Erythroblast (primary cell): ENCODE results near the gene PTPRN2.

Experiments used
- DNase-seq, 2 experiments: peaks; one replicate each; lab custom pipeline; 2025; lab: John Stamatoyannopoulos, UW
- GATA1 ChIP-seq: IDR thresholded peaks from 2 replicates; pipeline ENCODE4 v1.6.1; 2011; ENCODE audit warnings: low read depth, mild to moderate bottlenecking, control low read depth, low read length, moderate library complexity
- POLR2A ChIP-seq: IDR thresholded peaks from 2 replicates; pipeline ENCODE4 v1.6.1; 2011; ENCODE audit warnings: mild to moderate bottlenecking, low read length

The PTPRN2 gene

GRCh38 chr7:158454631-158455030 is 133.0 kb downstream of the PTPRN2 start:
- no peak for DNase-seq
- TF ChIP-seq POLR2A (no peak), GATA1 (no peak)

- DNase-seq = no peak
- TF ChIP-seq POLR2A (no peak), GATA1 (no peak)
Observed at GRCh38 chr7:158453663-158454062, 134.0 kb downstream of the PTPRN2 start.

DNA sequence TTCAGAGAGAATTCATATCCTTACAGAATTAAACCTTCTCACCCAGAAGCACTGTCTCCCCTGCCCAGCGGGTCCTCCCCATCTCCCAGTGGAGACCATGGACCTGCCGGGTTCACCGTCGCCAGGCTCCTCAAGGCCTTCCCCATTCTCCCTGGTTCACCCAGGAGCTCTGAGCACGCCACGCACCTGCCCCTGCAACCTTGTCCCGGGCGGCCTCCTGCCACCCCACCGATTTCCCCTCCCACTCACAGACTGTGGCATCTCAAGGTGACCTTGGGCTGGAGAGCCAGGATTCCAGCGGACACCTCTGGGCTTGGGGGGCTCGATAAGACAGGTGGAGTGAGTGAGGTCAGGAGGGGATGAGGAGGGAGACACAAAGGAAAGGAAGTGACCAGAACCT is 135.3 kb downstream of the PTPRN2 start:
- TF ChIP-seq GATA1 (no peak), POLR2A (no peak)
- DNase-seq = no peak

DNA sequence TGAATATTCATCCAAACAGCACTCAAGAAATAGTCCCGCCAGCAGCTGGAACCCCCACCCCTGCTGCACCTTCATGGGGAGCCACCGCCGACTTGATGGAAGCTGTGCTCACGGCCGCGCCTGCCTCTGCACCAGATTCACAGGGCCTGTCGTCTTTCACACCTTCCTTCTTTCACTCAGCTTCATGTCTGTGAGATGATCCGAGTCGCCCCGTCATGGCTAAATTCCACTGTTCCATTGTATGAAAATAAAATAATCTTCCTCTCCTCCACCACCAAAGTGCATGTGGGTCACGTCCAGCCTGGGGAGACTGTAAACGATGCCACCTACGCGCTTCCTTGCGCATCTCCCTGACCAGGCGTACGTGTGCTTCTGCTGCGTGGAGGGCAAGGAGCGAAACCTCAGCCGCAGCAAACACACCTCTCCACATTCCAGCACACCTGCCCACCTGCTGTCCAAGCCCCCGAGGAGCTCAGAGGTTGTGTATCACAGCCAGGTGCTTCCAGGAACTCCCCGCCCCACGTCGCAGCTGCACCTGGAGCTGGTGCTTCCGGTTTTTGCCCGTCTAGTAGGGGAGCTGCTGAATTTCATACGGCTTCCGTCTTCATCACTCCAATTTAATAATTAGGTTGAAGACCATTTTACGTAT is 137.0 kb downstream of the PTPRN2 start:
- DNase-seq = no peak
- TF ChIP-seq GATA1 (no peak), POLR2A (no peak)

DNA sequence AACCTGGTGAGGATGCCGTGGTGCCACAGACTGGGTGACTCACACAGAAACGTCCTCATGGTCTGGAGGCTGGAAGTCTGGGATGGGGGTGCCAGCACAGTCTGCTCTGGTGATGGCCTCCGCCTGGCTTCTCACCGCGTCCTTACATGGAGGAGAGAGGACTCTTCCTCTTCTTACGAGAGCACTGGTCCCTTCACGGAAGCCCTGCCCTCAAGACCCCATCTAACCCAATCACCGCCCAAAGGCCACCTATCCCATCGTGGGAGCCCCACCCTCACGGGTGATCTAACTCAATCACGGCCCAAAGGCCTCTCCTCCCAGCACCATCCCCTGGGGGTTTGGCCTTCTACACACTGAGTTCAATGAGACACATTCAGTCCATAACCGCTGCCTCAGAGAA is 137.7 kb downstream of the PTPRN2 start:
- TF ChIP-seq POLR2A (no peak), GATA1 (no peak)
- no peak for DNase-seq

- TF ChIP-seq GATA1 (no peak), POLR2A (no peak)
Observed at GRCh38 chr7:158449266-158449665, 138.4 kb downstream of the PTPRN2 start.

GRCh38 chr7:158448430-158449100 is 139.1 kb downstream of the PTPRN2 start:
- TF ChIP-seq GATA1 = no peak
- no peak for TF ChIP-seq POLR2A
- DNase-seq = no peak

More at GRCh38 chr7:158449266-158449665, 138.4 kb downstream of the PTPRN2 start:
- DNase-seq = no peak

DNA sequence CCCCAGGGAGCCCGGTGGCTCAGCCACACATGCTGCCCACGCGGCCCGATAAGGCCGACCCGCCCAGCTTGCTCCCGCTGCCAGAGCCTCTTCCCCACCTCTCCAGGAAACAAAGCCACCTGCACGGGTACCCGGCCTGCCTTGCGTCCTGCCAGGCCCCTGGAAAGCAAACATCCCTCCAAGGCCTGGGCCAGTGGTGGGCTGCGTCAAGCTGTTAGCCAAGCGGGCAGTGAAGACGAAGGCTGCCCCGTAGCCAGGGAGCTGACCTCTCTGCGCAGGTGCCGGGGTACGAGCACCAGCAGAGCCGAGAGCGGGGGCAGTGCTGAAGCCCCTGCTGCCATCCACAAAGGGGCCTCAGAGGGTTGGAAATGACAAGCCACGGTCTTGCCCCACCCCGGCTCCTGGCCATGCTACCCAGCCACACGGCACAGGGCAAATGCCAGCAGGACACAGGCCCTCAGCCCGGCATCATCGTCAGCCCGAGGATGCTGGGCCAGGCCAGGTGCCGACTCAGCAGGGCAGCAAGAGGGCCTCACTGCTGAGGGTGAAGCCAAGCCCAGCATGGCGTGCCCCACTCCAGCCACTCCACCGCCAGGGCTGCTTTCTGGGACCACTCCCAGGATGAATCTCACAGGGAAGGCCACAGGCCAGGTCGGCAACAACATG is 140.0 kb downstream of the PTPRN2 start:
- TF ChIP-seq POLR2A = no peak
- DNase-seq = no peak

DNA sequence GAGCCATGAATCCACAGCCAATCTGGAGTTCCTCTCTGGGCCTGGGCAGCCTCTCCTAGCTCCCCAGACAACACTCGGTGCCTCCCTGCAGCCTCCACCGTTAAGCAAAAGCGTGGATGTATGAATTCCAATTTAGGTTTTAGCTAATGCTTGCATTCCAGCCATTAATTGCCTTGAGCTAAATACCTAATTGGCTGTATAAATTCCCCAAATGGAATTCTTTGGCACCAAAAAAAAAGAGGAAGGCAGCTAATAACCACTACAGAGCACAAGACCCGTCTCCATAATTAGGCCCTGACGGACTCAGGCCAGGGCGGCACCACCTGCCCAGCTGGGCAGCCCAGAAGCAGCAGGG is 140.5 kb downstream of the PTPRN2 start:
- no peak for DNase-seq
- TF ChIP-seq GATA1 (no peak), POLR2A (no peak)

DNA sequence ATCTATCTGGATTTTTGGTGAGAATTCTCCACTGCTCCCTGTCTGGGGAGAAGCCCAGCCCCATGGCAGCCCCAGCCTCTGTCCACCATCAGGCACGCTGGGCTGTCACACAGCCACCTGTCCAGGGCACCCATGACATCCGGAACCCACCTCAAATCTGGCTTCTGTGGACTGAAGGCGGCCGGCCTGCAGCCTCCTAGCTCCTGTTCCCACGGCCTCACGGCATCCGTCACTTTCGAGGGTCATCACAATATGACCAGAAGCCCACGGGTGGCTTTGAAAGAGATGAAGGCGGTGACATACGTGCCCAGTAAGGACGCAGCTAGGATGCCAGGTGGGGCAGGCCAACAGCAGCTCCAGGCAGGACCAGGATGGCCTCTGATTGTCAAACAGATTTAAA is 140.9 kb downstream of the PTPRN2 start:
- no peak for DNase-seq
- TF ChIP-seq POLR2A = no peak
- no peak for TF ChIP-seq GATA1

- no peak for DNase-seq
- TF ChIP-seq POLR2A (no peak), GATA1 (no peak)
Observed at GRCh38 chr7:158446281-158446680, 141.3 kb downstream of the PTPRN2 start.

DNA sequence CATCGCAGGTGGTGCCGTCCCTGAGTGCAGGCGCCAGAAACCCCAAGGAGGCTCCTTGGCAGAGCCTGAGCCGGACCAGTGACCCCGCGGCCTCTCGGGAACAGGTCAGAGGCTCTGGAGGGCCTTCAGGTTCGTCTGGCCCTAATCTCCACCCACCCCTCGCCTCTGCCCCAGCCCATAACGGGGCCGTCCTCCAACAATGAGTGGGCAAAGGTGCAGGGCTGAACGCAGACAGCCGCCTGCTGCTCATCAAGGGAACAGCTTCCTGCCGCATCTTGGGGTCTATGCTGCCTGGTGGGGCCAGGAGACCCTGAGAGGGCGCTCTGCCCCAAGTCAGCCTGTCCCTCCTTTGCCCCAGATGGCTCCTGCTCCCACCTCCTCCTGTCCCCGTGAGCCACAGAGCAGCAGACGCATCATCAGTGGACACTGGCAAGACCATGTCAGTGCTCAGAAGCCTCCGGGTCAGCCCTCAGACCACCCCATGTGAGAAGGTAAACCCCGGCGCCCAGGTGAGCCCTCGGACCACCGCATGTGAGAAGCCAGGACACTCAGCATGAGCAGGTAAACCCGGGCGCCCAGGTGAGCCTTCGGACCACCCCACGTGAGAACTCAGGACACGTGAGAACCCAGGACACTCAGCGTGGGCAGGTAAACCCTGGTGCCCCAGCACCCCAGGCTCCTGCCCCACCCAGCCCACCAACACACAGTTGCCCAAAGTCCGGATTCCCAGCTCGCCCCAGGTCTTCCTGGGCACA is 142.0 kb downstream of the PTPRN2 start:
- no peak for TF ChIP-seq GATA1
- TF ChIP-seq POLR2A = no peak
- DNase-seq = no peak

- DNase-seq = no peak
- TF ChIP-seq GATA1 (no peak), POLR2A (no peak)
Observed at GRCh38 chr7:158444501-158445420, 142.9 kb downstream of the PTPRN2 start.
